Measurements from ENCODE around the gene GRIA4.

Gene GRIA4

GRCh38 chr11:105789579-105790420, 179.9 kb downstream of the GRIA4 start:
- no peak for DNase-seq (ENCODE audit: low spot score)

- DNase-seq (ENCODE audit: low spot score): no peak
These were observed 181.0 kb downstream of the GRIA4 start for GRCh38 chr11:105790840-105791239.

GRCh38 chr11:105793092-105793491, 183.2 kb downstream of the GRIA4 start:
- no peak for DNase-seq (ENCODE audit: low spot score)

- no peak for DNase-seq (ENCODE audit: low spot score)
These were observed 189.4 kb downstream of the GRIA4 start for GRCh38 chr11:105799263-105799662.

GRCh38 chr11:105799728-105800462, 190.0 kb downstream of the GRIA4 start:
- no peak for DNase-seq (ENCODE audit: low spot score)

- no peak for DNase-seq (ENCODE audit: low spot score)
These were observed 192.5 kb downstream of the GRIA4 start for GRCh38 chr11:105802390-105802789.

- no peak for DNase-seq (ENCODE audit: low spot score)
These were observed 201.4 kb downstream of the GRIA4 start for GRCh38 chr11:105811242-105811641.

GRCh38 chr11:105821372-105821771, 211.5 kb downstream of the GRIA4 start:
- no peak for DNase-seq (ENCODE audit: low spot score)

GRCh38 chr11:105821781-105822180, 211.9 kb downstream of the GRIA4 start:
- DNase-seq (ENCODE audit: low spot score): no peak

- DNase-seq (ENCODE audit: low spot score): no peak
These were observed 213.7 kb downstream of the GRIA4 start for GRCh38 chr11:105823495-105824033.

GRCh38 chr11:105824457-105825013, 214.7 kb downstream of the GRIA4 start:
- DNase-seq (ENCODE audit: low spot score): no peak

- DNase-seq (ENCODE audit: low spot score): no peak
These were observed 215.3 kb downstream of the GRIA4 start for GRCh38 chr11:105825141-105825540.

GRCh38 chr11:105827906-105828305, 218.0 kb downstream of the GRIA4 start:
- DNase-seq (ENCODE audit: low spot score): no peak

GRCh38 chr11:105829084-105829483, 219.2 kb downstream of the GRIA4 start:
- DNase-seq (ENCODE audit: low spot score): no peak

- DNase-seq (ENCODE audit: low spot score): no peak
These were observed 224.6 kb downstream of the GRIA4 start for GRCh38 chr11:105834461-105834860.

GRCh38 chr11:105838668-105839384, 229.0 kb downstream of the GRIA4 start:
- DNase-seq (ENCODE audit: low spot score): no peak

- no peak for DNase-seq (ENCODE audit: low spot score)
These were observed 230.5 kb downstream of the GRIA4 start for GRCh38 chr11:105840391-105840790.

- no peak for DNase-seq (ENCODE audit: low spot score)
These were observed 242.5 kb downstream of the GRIA4 start for GRCh38 chr11:105852403-105852802.

GRCh38 chr11:105854269-105854668, 244.4 kb downstream of the GRIA4 start:
- DNase-seq (ENCODE audit: low spot score): no peak

GRCh38 chr11:105856954-105857353, 247.1 kb downstream of the GRIA4 start:
- no peak for DNase-seq (ENCODE audit: low spot score)

- no peak for DNase-seq (ENCODE audit: low spot score)
These were observed 247.9 kb downstream of the GRIA4 start for GRCh38 chr11:105857728-105858127.

- DNase-seq (ENCODE audit: low spot score): no peak
These were observed 249.0 kb downstream of the GRIA4 start for GRCh38 chr11:105858841-105859240.
